ENCODE measurements around the gene AKR1C2.
"Not testable (repeated sequence)": the region's sequence is repeated elsewhere in the genome, so short reads cannot be mapped to it uniquely, and the experiment has no call there.

AKR1C2 gene

GRCh38 chr10:5003127-5004029 is at the start of gene AKR1C2:
Gene AKR1C2 (minus strand): TSS chr10:5003857. CDS start chr10:5003835, 22 bp downstream.
- DNase-seq, result not testable (repeated sequence)

- DNase-seq, result not testable (repeated sequence)
Observed at GRCh38 chr10:5052951-5053500, 49.4 kb upstream of the AKR1C2 start.

- no peak for DNase-seq
Observed at GRCh38 chr10:5047912-5048628, 44.4 kb upstream of the AKR1C2 start.

- not testable (repeated sequence) for DNase-seq
Observed at GRCh38 chr10:5047055-5047454, 43.4 kb upstream of the AKR1C2 start.

- no peak for DNase-seq
Observed at GRCh38 chr10:5046410-5046809, 42.8 kb upstream of the AKR1C2 start.

GRCh38 chr10:5045095-5045494 is 41.4 kb upstream of the AKR1C2 start:
- DNase-seq, result no peak

- DNase-seq, result no peak
Observed at GRCh38 chr10:5043716-5044115, 40.1 kb upstream of the AKR1C2 start.

GRCh38 chr10:5042922-5043321 is 39.3 kb upstream of the AKR1C2 start:
- DNase-seq, result no peak

GRCh38 chr10:5041471-5042023 is 37.9 kb upstream of the AKR1C2 start:
- no peak for DNase-seq

GRCh38 chr10:5040781-5041470 is 37.3 kb upstream of the AKR1C2 start:
- no peak for DNase-seq

GRCh38 chr10:5040010-5040673 is 36.5 kb upstream of the AKR1C2 start:
- no peak for DNase-seq

GRCh38 chr10:5038733-5039132 is 35.1 kb upstream of the AKR1C2 start:
- no peak for DNase-seq

- DNase-seq, result no peak
Observed at GRCh38 chr10:5038101-5038500, 34.4 kb upstream of the AKR1C2 start.

- no peak for DNase-seq
Observed at GRCh38 chr10:5036511-5036910, 32.9 kb upstream of the AKR1C2 start.

GRCh38 chr10:5035356-5035755 is 31.7 kb upstream of the AKR1C2 start:
- no peak for DNase-seq

- no peak for DNase-seq
Observed at GRCh38 chr10:5034588-5034987, 30.9 kb upstream of the AKR1C2 start.

GRCh38 chr10:5033061-5033778 is 29.6 kb upstream of the AKR1C2 start:
- DNase-seq, result no peak

GRCh38 chr10:5032444-5032843 is 28.8 kb upstream of the AKR1C2 start:
- not testable (repeated sequence) for DNase-seq

- DNase-seq, result not testable (repeated sequence)
Observed at GRCh38 chr10:5031588-5031987, 27.9 kb upstream of the AKR1C2 start.

GRCh38 chr10:5030989-5031388 is 27.3 kb upstream of the AKR1C2 start:
- no peak for DNase-seq

- not testable (repeated sequence) for DNase-seq
Observed at GRCh38 chr10:5025461-5025881, 21.8 kb upstream of the AKR1C2 start.
